ENCODE measurements around the gene SMAD9.

The SMAD9 gene

GRCh38 chr13:36954542-36954941 lies 34.5 kb upstream of the SMAD9 start:
- Histone ChIP-seq H3K27ac (ENCODE audit: low read length, poor library complexity, severe bottlenecking) (no peak overlapping the region), H2BK120ac (ENCODE audit: low read depth, low read length) (no peak overlapping the region), H3K18ac (ENCODE audit: low read depth in 1 of 2, low read length in 2 of 2) (no peak overlapping the region), H3K36me3 (ENCODE audit: control insufficient read depth in 1 of 2, insufficient read depth in 2 of 2, low read depth in 1 of 2, low read length in 2 of 2) (peaks cover 13 to 65% of the 10 kb centered on the region in 2 experiments), H3K4me3 (ENCODE audit: insufficient read depth in 1 of 2, low read depth in 1 of 2, low read length in 2 of 2) (no peak overlapping the region), H3K27me3 (ENCODE audit: control insufficient read depth in 1 of 2, insufficient read depth in 1 of 2, low read length in 2 of 2) (no peaks in the 10 kb centered on the region), H3K9me3 (ENCODE audit: control insufficient read depth, low read length) (no peaks in the 10 kb centered on the region), H4K8ac (ENCODE audit: low read length) (no peak overlapping the region), H3K79me1 (replicated peaks; ENCODE audit: low read length, poor library complexity, severe bottlenecking) (peaks cover 8% of the 10 kb centered on the region), H2BK15ac (ENCODE audit: low read depth, poor library complexity, severe bottlenecking) (no peak overlapping the region), H3K23ac (ENCODE audit: low read length in 2 of 2) (no peak overlapping the region), H3K4me1 (ENCODE audit: control insufficient read depth, insufficient read depth, low read depth, low read length) (no peaks in the 10 kb centered on the region), H4K91ac (ENCODE audit: low read length) (no peak overlapping the region), H3K4ac (ENCODE audit: low read depth in 1 of 2, low read length in 2 of 2) (no peak overlapping the region), H2AK5ac (ENCODE audit: low read length, severe bottlenecking) (no peak overlapping the region), H3K9ac (ENCODE audit: low read length) (no peak overlapping the region), H3K14ac (ENCODE audit: low read length in 2 of 2) (no peak overlapping the region), H2BK12ac (ENCODE audit: low read length in 2 of 2) (no peak overlapping the region), H2AFZ (ENCODE audit: low read depth, low read length) (no peak overlapping the region), H2BK5ac (ENCODE audit: low read depth, low read length, poor library complexity, severe bottlenecking) (no peak overlapping the region), H3K4me2 (ENCODE audit: low read length, poor library complexity, severe bottlenecking) (no peak overlapping the region)
- no peak for DNase-seq

- H3K4me2 ChIP-seq (ENCODE audit: low read length, poor library complexity, severe bottlenecking) = no peak overlapping the region
- no peak overlapping the region for H2BK12ac ChIP-seq (ENCODE audit: low read length in 2 of 2)
- DNase-seq = no peak
- no peak overlapping the region for H4K91ac ChIP-seq (ENCODE audit: low read length)
- no peak overlapping the region for H2BK5ac ChIP-seq (ENCODE audit: low read depth, low read length, poor library complexity, severe bottlenecking)
- H4K8ac ChIP-seq (ENCODE audit: low read length) = no peak overlapping the region
- no peak overlapping the region for H2BK120ac ChIP-seq (ENCODE audit: low read depth, low read length)
- no peak overlapping the region for H3K23ac ChIP-seq (ENCODE audit: low read length in 2 of 2)
- 100% methylated on average over 1 of the region's 2 CpGs for WGBS
- peaks cover 9 to 56% of the 10 kb centered on the region in 2 experiments for H3K36me3 ChIP-seq (ENCODE audit: control insufficient read depth in 1 of 2, insufficient read depth in 2 of 2, low read depth in 1 of 2, low read length in 2 of 2)
- H2AK5ac ChIP-seq (ENCODE audit: low read length, severe bottlenecking) = no peak overlapping the region
- no peak overlapping the region for H2AFZ ChIP-seq (ENCODE audit: low read depth, low read length)
- no peaks in the 10 kb centered on the region for H3K79me1 ChIP-seq (replicated peaks; ENCODE audit: low read length, poor library complexity, severe bottlenecking)
- H3K14ac ChIP-seq (ENCODE audit: low read length in 2 of 2) = no peak overlapping the region
- H2BK15ac ChIP-seq (ENCODE audit: low read depth, poor library complexity, severe bottlenecking) = no peak overlapping the region
- no peaks in the 10 kb centered on the region for H3K4me1 ChIP-seq (ENCODE audit: control insufficient read depth, insufficient read depth, low read depth, low read length)
- H3K18ac ChIP-seq (ENCODE audit: low read depth in 1 of 2, low read length in 2 of 2) = no peak overlapping the region
- H3K27me3 ChIP-seq (ENCODE audit: control insufficient read depth in 1 of 2, insufficient read depth in 1 of 2, low read length in 2 of 2) = no peaks in the 10 kb centered on the region
- H3K9me3 ChIP-seq (ENCODE audit: control insufficient read depth, low read length) = no peaks in the 10 kb centered on the region
- H3K9ac ChIP-seq (ENCODE audit: low read length) = no peak overlapping the region
- no peak overlapping the region for H3K4me3 ChIP-seq (ENCODE audit: insufficient read depth in 1 of 2, low read depth in 1 of 2, low read length in 2 of 2)
- no peak overlapping the region for H3K4ac ChIP-seq (ENCODE audit: low read depth in 1 of 2, low read length in 2 of 2)
- H3K27ac ChIP-seq (ENCODE audit: low read length, poor library complexity, severe bottlenecking) = no peak overlapping the region
Observed at GRCh38 chr13:36950920-36951319, 30.9 kb upstream of the SMAD9 start.

GRCh38 chr13:36950330-36950729 lies 30.3 kb upstream of the SMAD9 start:
- Histone ChIP-seq H3K18ac (ENCODE audit: low read depth in 1 of 2, low read length in 2 of 2) (no peak overlapping the region), H3K4me1 (ENCODE audit: control insufficient read depth, insufficient read depth, low read depth, low read length) (no peaks in the 10 kb centered on the region), H3K4me2 (ENCODE audit: low read length, poor library complexity, severe bottlenecking) (no peak overlapping the region), H4K91ac (ENCODE audit: low read length) (no peak overlapping the region), H2BK5ac (ENCODE audit: low read depth, low read length, poor library complexity, severe bottlenecking) (no peak overlapping the region), H4K8ac (ENCODE audit: low read length) (no peak overlapping the region), H2AK5ac (ENCODE audit: low read length, severe bottlenecking) (no peak overlapping the region), H3K4ac (ENCODE audit: low read depth in 1 of 2, low read length in 2 of 2) (no peak overlapping the region), H3K4me3 (ENCODE audit: insufficient read depth in 1 of 2, low read depth in 1 of 2, low read length in 2 of 2) (no peak overlapping the region), H3K23ac (ENCODE audit: low read length in 2 of 2) (no peak overlapping the region), H3K27me3 (ENCODE audit: control insufficient read depth in 1 of 2, insufficient read depth in 1 of 2, low read length in 2 of 2) (no peaks in the 10 kb centered on the region), H2BK15ac (ENCODE audit: low read depth, poor library complexity, severe bottlenecking) (no peak overlapping the region), H3K9me3 (ENCODE audit: control insufficient read depth, low read length) (no peaks in the 10 kb centered on the region), H3K36me3 (ENCODE audit: control insufficient read depth in 1 of 2, insufficient read depth in 2 of 2, low read depth in 1 of 2, low read length in 2 of 2) (peaks cover 9 to 56% of the 10 kb centered on the region in 2 experiments), H3K79me1 (replicated peaks; ENCODE audit: low read length, poor library complexity, severe bottlenecking) (no peaks in the 10 kb centered on the region), H2BK12ac (ENCODE audit: low read length in 2 of 2) (no peak overlapping the region), H3K27ac (ENCODE audit: low read length, poor library complexity, severe bottlenecking) (no peak overlapping the region), H2BK120ac (ENCODE audit: low read depth, low read length) (no peak overlapping the region), H3K14ac (ENCODE audit: low read length in 2 of 2) (no peak overlapping the region), H3K9ac (ENCODE audit: low read length) (no peak overlapping the region), H2AFZ (ENCODE audit: low read depth, low read length) (no peak overlapping the region)
- DNase-seq = no peak
- 97% methylated on average over 4 of the region's 4 CpGs for WGBS

GRCh38 chr13:36945078-36945477 lies 25.0 kb upstream of the SMAD9 start:
- Histone ChIP-seq H3K4ac (ENCODE audit: low read depth in 1 of 2, low read length in 2 of 2) (no peak overlapping the region), H3K27me3 (ENCODE audit: control insufficient read depth in 1 of 2, insufficient read depth in 1 of 2, low read length in 2 of 2) (no peaks in the 10 kb centered on the region), H3K27ac (ENCODE audit: low read length, poor library complexity, severe bottlenecking) (no peak overlapping the region), H3K4me1 (ENCODE audit: control insufficient read depth, insufficient read depth, low read depth, low read length) (no peaks in the 10 kb centered on the region), H3K14ac (ENCODE audit: low read length in 2 of 2) (no peak overlapping the region), H3K9ac (ENCODE audit: low read length) (no peak overlapping the region), H2BK12ac (ENCODE audit: low read length in 2 of 2) (no peak overlapping the region), H3K79me1 (replicated peaks; ENCODE audit: low read length, poor library complexity, severe bottlenecking) (no peaks in the 10 kb centered on the region), H3K23ac (ENCODE audit: low read length in 2 of 2) (no peak overlapping the region), H2BK5ac (ENCODE audit: low read depth, low read length, poor library complexity, severe bottlenecking) (no peak overlapping the region), H3K9me3 (ENCODE audit: control insufficient read depth, low read length) (no peaks in the 10 kb centered on the region), H3K36me3 (ENCODE audit: control insufficient read depth in 1 of 2, insufficient read depth in 2 of 2, low read depth in 1 of 2, low read length in 2 of 2) (peaks cover 3 to 19% of the 10 kb centered on the region in 2 experiments), H2AK5ac (ENCODE audit: low read length, severe bottlenecking) (no peak overlapping the region), H3K4me3 (ENCODE audit: insufficient read depth in 1 of 2, low read depth in 1 of 2, low read length in 2 of 2) (no peak overlapping the region), H2BK15ac (ENCODE audit: low read depth, poor library complexity, severe bottlenecking) (no peak overlapping the region), H3K18ac (ENCODE audit: low read depth in 1 of 2, low read length in 2 of 2) (no peak overlapping the region), H3K4me2 (ENCODE audit: low read length, poor library complexity, severe bottlenecking) (no peak overlapping the region), H4K91ac (ENCODE audit: low read length) (no peak overlapping the region), H4K8ac (ENCODE audit: low read length) (no peak overlapping the region), H2BK120ac (ENCODE audit: low read depth, low read length) (no peak overlapping the region), H2AFZ (ENCODE audit: low read depth, low read length) (no peak overlapping the region)
- no peak for DNase-seq
- WGBS = 14% methylated on average over 3 of the region's 3 CpGs
